Activated B cell treated with CpG ODN at 0.5 μM for 24 hours (primary cell): Measurements from ENCODE around the gene AGAP1. TPM values are rescaled to one million over a fixed set of nuclear protein-coding genes. Genes with fewer than 3 reads are reported as not detected.

Experiments used
- ATAC-seq: fragments of 200-7000 bp; cut with Tn5 transposase; one replicate; pipeline ENCODE4 v1.10.0; 2021; ENCODE audit warnings: low read depth, mild to moderate bottlenecking, moderate library complexity
- CTCF ChIA-PET: fragments of 350-600 bp; sonication (Branson Sonifier 250); formaldehyde crosslinking; loops from one replicate; lab custom pipeline; 2021; ENCODE audit warnings: antibody characterized with exemption; lab: Charles Lee
- POLR2A ChIA-PET: fragments of 350-600 bp; sonication (Branson Sonifier 250); formaldehyde crosslinking; loops from one replicate; lab custom pipeline; 2021; ENCODE audit warnings: antibody characterized with exemption; lab: Charles Lee
- DNase-seq: peaks from one replicate; pipeline ENCODE4 v3.0.0; 2022
- H3K27ac Mint-ChIP-seq: one replicate; pipeline ENCODE4 v1.8.0; 2020; ENCODE audit warnings: mixed read lengths
- H3K27me3 Mint-ChIP-seq: one replicate; pipeline ENCODE4 v1.8.0; 2021; ENCODE audit warnings: mixed read lengths
- H3K36me3 Mint-ChIP-seq: one replicate; pipeline ENCODE4 v1.8.0; 2021; ENCODE audit warnings: low read depth, mixed read lengths
- H3K4me1 Mint-ChIP-seq: one replicate; pipeline ENCODE4 v1.8.0; 2021; ENCODE audit warnings: mixed read lengths
- H3K4me3 Mint-ChIP-seq: one replicate; pipeline ENCODE4 v1.8.0; 2020; ENCODE audit warnings: mild to moderate bottlenecking, mixed read lengths
- H3K9me3 Mint-ChIP-seq: one replicate; pipeline ENCODE4 v1.8.0; 2020; ENCODE audit warnings: mixed read lengths
- CTCF ChIP-seq: fragments of 200-600 bp; IDR thresholded peaks from one replicate; pipeline ENCODE4 v1.8.0; 2022; ENCODE audit warnings: antibody characterized with exemption, mild to moderate bottlenecking
- intact Hi-C: fragments of 100-400 bp; cut with micrococcal nuclease; formaldehyde crosslinking; loops from one replicate; pipeline ENCODE4 v1.15.1; 2024
- total RNA-seq: library from RNA; stranded (reverse); gene quantifications from 2 replicates; pipeline ENCODE4 v1.2.3, GENCODE V29; 2022

The AGAP1 gene
- total RNA-seq, 1 donor from 2014 or later, result not detected

GRCh38 chr2:235978022-235978421 is 484.2 kb downstream of the AGAP1 start:
- DNase-seq (no peak), ATAC-seq (no peak)
- Mint-ChIP-seq H3K36me3 (no peaks in the 10 kb centered on the region), H3K4me1 (no peaks in the 10 kb centered on the region), H3K9me3 (no peaks in the 10 kb centered on the region), H3K27me3 (no peaks in the 10 kb centered on the region), H3K4me3 (no peak overlapping the region), H3K27ac (no peak overlapping the region)
- intact Hi-C loops, result no loop called here
- TF ChIP-seq CTCF, result no peak
- POLR2A ChIA-PET, result no interaction called here
- CTCF ChIA-PET, result no interaction called here

DNA sequence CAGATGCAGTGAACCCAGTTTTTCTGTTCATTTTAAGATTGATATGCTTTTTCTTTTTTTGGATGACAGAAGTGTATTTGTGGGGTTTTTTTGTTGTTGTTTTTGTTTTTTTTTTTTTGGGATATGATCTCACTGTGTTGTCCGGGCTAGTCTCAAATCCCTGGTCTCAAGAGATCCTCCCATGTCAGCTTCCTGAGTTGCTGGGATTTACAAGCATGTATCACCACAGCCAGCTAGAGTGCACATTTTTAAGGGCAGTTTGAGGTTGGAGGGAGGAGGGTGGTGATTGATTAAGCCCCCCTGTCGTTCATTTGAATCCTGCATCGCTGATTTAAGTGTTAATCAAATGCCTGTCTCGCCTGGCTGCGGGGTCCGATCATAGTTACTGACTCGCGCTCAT is 485.2 kb downstream of the AGAP1 start:
- Mint-ChIP-seq H3K4me3 (no peak overlapping the region), H3K27me3 (no peaks in the 10 kb centered on the region), H3K36me3 (no peaks in the 10 kb centered on the region), H3K4me1 (no peaks in the 10 kb centered on the region), H3K9me3 (no peaks in the 10 kb centered on the region), H3K27ac (no peak overlapping the region)
- no peak for DNase-seq
- intact Hi-C loops, result no loop called here
- no peak for TF ChIP-seq CTCF
- ChIA-PET POLR2A (no interaction called here), CTCF (no interaction called here)
- no peak for ATAC-seq

DNA sequence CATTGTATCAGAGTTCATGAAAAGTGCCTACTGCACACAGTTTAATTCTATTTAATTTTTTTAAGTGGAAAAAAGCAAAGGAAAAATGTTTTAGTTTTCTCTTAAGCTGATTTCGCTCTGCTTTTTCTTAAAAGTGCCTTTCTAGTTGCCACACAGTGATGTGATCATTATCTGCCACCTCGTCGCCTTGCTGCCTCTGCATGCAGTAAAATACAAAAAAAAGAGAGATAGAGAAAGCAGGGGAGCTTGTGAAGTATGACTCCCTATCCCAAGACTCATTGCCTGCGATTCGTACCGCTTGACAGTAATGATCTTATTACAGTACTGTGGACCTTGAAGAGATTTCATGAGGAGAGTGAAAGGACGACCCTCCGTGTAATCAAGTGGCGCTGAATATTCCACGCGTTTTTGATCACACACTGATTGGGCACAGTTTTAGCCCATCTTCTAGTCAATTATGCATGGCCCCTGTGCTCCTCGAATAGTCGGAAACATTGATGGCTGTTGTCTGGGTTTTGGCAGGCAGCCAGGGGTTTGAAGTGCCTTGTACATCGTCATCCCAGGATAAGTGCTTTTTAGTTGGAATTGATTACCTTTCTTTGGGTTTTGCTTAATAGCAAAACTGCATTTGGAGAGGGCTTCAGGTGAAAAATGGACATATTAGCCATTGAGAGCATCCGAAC is 486.1 kb downstream of the AGAP1 start:
- intact Hi-C loops, result no loop called here
- Mint-ChIP-seq H3K9me3 (no peaks in the 10 kb centered on the region), H3K27ac (no peak overlapping the region), H3K36me3 (no peaks in the 10 kb centered on the region), H3K27me3 (no peaks in the 10 kb centered on the region), H3K4me1 (no peaks in the 10 kb centered on the region), H3K4me3 (no peak overlapping the region)
- CTCF ChIA-PET, result no interaction called here
- no peak for ATAC-seq
- POLR2A ChIA-PET, result no interaction called here
- TF ChIP-seq CTCF, result no peak
- DNase-seq, result no peak

DNA sequence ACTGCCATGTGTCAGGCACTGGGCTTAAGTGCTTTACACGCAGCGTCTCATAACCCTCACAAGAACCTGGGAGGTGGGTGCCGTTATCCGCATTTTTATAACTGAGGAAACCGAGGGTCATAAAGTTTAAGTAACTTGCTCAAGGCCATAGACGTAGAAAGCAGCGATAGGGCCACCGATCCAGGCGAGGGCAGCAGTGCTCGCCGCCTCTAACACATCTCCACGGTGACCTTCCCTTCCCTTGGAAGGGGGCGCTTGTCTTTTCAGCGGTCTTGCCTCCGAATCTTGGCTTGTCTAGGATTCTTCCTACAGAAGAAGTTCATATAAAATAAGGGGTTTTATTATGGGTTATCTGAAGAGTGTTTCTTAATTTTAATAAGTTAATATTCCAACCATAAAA is 487.8 kb downstream of the AGAP1 start:
- ChIA-PET POLR2A (no interaction called here), CTCF (no interaction called here)
- peaks cover 3% of the 10 kb centered on the region for H3K9me3 Mint-ChIP-seq
- DNase-seq (no peak), ATAC-seq (no peak)
- no peak overlapping the region for H3K4me3 Mint-ChIP-seq
- intact Hi-C loops, result no loop called here
- H3K4me1 Mint-ChIP-seq, result no peaks in the 10 kb centered on the region
- no peak overlapping the region for H3K27ac Mint-ChIP-seq
- no peak for TF ChIP-seq CTCF
- no peaks in the 10 kb centered on the region for H3K36me3 Mint-ChIP-seq
- H3K27me3 Mint-ChIP-seq, result no peaks in the 10 kb centered on the region

- H3K27ac Mint-ChIP-seq, result no peak overlapping the region
- H3K4me3 Mint-ChIP-seq, result no peak overlapping the region
- DNase-seq (no peak), ATAC-seq (no peak)
- POLR2A ChIA-PET, result no interaction called here
- H3K4me1 Mint-ChIP-seq, result no peaks in the 10 kb centered on the region
- peaks cover 3% of the 10 kb centered on the region for H3K9me3 Mint-ChIP-seq
- no peaks in the 10 kb centered on the region for H3K36me3 Mint-ChIP-seq
- no peak for TF ChIP-seq CTCF
- H3K27me3 Mint-ChIP-seq, result no peaks in the 10 kb centered on the region
- CTCF ChIA-PET, result no interaction called here
- intact Hi-C loops, result no loop called here
Observed at GRCh38 chr2:235983016-235983415, 489.2 kb downstream of the AGAP1 start.
